ENCODE measurements around the gene NRAS.

The NRAS gene

DNA sequence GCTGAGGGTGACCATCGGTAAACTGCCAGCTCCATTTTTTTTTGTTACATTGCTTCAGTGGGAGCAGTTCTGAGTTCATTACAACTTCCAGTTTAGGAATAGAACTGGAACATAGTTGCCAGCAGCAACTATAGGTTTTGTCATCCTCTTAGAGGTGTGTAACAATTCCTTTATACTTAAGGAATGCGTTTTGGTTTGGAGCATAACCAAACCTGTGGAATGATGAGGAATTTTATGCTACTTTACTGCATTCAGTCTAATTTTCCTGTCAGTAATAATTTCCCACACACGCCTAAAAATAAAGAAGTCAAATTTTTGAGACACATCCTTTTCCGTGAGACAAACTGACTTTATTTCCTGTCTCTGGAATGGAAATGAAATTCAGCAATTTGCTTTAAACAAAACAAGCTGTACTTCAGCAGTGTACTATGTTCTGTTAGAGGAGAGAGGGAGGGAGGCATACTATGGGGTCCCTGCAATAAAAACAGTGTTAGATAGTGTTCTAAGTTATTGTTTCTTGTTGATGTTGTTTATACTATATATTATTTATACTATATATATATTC, 16.5 kb downstream of the NRAS start:
- Histone ChIP-seq H3K36me3 (ENCODE audit: control insufficient read depth, insufficient read depth, low read length, severe bottlenecking) (peaks cover 1% of the 10 kb centered on the region), H3K4me3 (ENCODE audit: low read length) (no peak overlapping the region), H3K9me3 (ENCODE audit: control insufficient read depth, low read length) (no peaks in the 10 kb centered on the region), H3K9ac (ENCODE audit: low read length) (no peak overlapping the region), H3K27me3 (replicated peaks; ENCODE audit: control insufficient read depth, insufficient read depth, low read length) (no peaks in the 10 kb centered on the region), H3K4me1 (ENCODE audit: control insufficient read depth, insufficient read depth, low read length) (peaks cover 16% of the 10 kb centered on the region)
- DNase-seq (ENCODE audit: low read depth) = peak; percentile 31

- H3K9ac ChIP-seq (ENCODE audit: low read length) = no peak overlapping the region
- H3K36me3 ChIP-seq (ENCODE audit: control insufficient read depth, insufficient read depth, low read length, severe bottlenecking) = no peaks in the 10 kb centered on the region
- H3K9me3 ChIP-seq (ENCODE audit: control insufficient read depth, low read length) = no peaks in the 10 kb centered on the region
- no peak overlapping the region for H3K4me3 ChIP-seq (ENCODE audit: low read length)
- DNase-seq (ENCODE audit: low read depth) = no peak
- no peaks in the 10 kb centered on the region for H3K27me3 ChIP-seq (replicated peaks; ENCODE audit: control insufficient read depth, insufficient read depth, low read length)
- no peaks in the 10 kb centered on the region for H3K4me1 ChIP-seq (ENCODE audit: control insufficient read depth, insufficient read depth, low read length)
Measured at GRCh38 chr1:114696810-114697209, 19.8 kb downstream of the NRAS start.

- DNase-seq (ENCODE audit: low read depth) = no peak
- Histone ChIP-seq H3K27me3 (replicated peaks; ENCODE audit: control insufficient read depth, insufficient read depth, low read length) (no peaks in the 10 kb centered on the region), H3K9me3 (ENCODE audit: control insufficient read depth, low read length) (no peaks in the 10 kb centered on the region), H3K4me1 (ENCODE audit: control insufficient read depth, insufficient read depth, low read length) (no peaks in the 10 kb centered on the region), H3K9ac (ENCODE audit: low read length) (no peak within 1 kb of the TSS), H3K36me3 (ENCODE audit: control insufficient read depth, insufficient read depth, low read length, severe bottlenecking) (no peaks in the 10 kb centered on the region), H3K4me3 (ENCODE audit: low read length) (no peak within 1 kb of the TSS)
Measured at GRCh38 chr1:114695430-114696058, 21.0 kb downstream of the NRAS start, which contains the start of gene AMPD1. Gene AMPD1 (minus strand): TSS chr1:114695546. CDS start chr1:114695471, 75 bp downstream.

DNA sequence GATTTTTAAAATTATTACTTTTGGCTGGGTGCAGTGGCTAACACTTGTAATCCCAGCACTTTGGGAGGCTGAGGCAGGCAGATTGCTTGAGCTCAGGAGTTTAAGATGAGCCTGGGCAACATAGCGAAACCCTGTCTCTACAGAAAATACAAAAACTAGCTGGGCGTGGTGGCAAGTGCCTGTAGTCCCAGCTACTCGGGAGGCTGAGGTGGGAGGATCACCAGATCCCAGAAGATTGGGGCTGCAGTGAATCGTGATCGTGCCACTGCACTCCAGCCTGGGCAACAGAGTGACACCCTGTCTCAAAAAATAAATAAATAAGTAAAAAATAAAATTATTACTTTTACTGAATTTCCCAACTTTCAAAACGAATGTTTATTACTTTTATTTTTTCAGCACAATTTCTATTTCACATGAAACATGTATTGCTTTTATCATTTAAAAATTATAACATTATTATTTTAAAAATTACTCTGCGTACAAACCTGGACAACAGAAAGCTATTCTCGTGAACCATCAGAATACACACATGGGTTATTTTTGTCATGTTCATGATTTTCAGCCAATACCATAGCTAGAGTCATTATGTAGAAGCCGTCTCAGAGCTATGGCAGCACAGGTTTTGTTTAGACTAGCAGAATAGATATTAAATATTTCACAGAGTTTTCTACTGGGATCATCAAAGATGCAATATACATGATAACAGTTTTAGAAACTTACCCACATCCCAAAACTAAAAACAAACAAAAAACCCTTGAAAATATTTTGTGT, 21.8 kb downstream of the NRAS start:
- Histone ChIP-seq H3K4me1 (ENCODE audit: control insufficient read depth, insufficient read depth, low read length) (no peaks in the 10 kb centered on the region), H3K36me3 (ENCODE audit: control insufficient read depth, insufficient read depth, low read length, severe bottlenecking) (no peaks in the 10 kb centered on the region), H3K4me3 (ENCODE audit: low read length) (no peak overlapping the region), H3K27me3 (replicated peaks; ENCODE audit: control insufficient read depth, insufficient read depth, low read length) (peaks cover 2% of the 10 kb centered on the region), H3K9me3 (ENCODE audit: control insufficient read depth, low read length) (no peaks in the 10 kb centered on the region), H3K9ac (ENCODE audit: low read length) (no peak overlapping the region)
- DNase-seq (ENCODE audit: low read depth) = no peak

DNA sequence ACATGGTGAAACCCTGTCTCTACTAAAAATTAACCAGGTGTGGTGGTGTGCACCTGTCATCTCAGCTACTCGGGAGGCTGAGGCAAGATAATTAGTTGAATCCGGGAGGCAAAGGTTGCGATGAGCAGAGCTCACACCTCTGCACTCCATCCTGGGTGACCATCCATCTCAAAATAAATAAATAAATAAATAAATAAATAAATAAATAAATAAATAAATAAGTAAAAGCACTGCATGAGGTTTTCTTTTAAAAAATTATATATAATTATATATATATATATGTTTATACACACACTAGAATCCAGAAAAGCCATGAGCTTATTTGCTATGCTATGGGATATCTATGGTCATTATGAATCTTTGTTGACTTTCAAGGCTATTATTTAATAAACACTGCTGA, 23.6 kb downstream of the NRAS start:
- DNase-seq (ENCODE audit: low read depth) = no peak
- Histone ChIP-seq H3K9ac (ENCODE audit: low read length) (no peak overlapping the region), H3K4me3 (ENCODE audit: low read length) (no peak overlapping the region), H3K4me1 (ENCODE audit: control insufficient read depth, insufficient read depth, low read length) (no peaks in the 10 kb centered on the region), H3K27me3 (replicated peaks; ENCODE audit: control insufficient read depth, insufficient read depth, low read length) (peaks cover 16% of the 10 kb centered on the region), H3K9me3 (ENCODE audit: control insufficient read depth, low read length) (no peaks in the 10 kb centered on the region), H3K36me3 (ENCODE audit: control insufficient read depth, insufficient read depth, low read length, severe bottlenecking) (no peaks in the 10 kb centered on the region)

- no peaks in the 10 kb centered on the region for H3K9me3 ChIP-seq (ENCODE audit: control insufficient read depth, low read length)
- H3K36me3 ChIP-seq (ENCODE audit: control insufficient read depth, insufficient read depth, low read length, severe bottlenecking) = no peaks in the 10 kb centered on the region
- H3K27me3 ChIP-seq (replicated peaks; ENCODE audit: control insufficient read depth, insufficient read depth, low read length) = peaks cover 27% of the 10 kb centered on the region
- DNase-seq (ENCODE audit: low read depth) = no peak
- H3K4me3 ChIP-seq (ENCODE audit: low read length) = no peak overlapping the region
- H3K9ac ChIP-seq (ENCODE audit: low read length) = no peak overlapping the region
- H3K4me1 ChIP-seq (ENCODE audit: control insufficient read depth, insufficient read depth, low read length) = no peaks in the 10 kb centered on the region
Measured at GRCh38 chr1:114691061-114691460, 25.5 kb downstream of the NRAS start.

DNA sequence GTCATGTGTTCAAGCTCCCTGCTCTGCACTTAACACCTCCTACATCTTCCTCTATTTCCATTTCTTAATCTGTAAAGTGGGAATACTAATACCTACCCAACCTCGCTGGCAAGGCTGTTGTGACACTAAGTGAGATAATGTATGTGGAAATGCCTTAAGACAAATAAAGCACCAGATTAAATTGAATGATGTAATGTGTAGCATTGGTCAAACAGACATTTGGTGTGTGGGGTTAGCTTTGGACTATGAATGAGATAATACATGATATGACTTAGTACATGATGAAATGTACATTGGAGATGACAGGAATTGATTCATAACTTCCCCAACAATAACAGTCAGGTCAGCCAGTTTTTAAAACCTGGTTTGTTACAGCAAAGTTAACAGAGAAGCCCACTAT, 26.4 kb downstream of the NRAS start:
- no peaks in the 10 kb centered on the region for H3K4me1 ChIP-seq (ENCODE audit: control insufficient read depth, insufficient read depth, low read length)
- no peaks in the 10 kb centered on the region for H3K36me3 ChIP-seq (ENCODE audit: control insufficient read depth, insufficient read depth, low read length, severe bottlenecking)
- no peaks in the 10 kb centered on the region for H3K9me3 ChIP-seq (ENCODE audit: control insufficient read depth, low read length)
- no peak for DNase-seq (ENCODE audit: low read depth)
- H3K9ac ChIP-seq (ENCODE audit: low read length) = no peak overlapping the region
- peaks cover 35% of the 10 kb centered on the region for H3K27me3 ChIP-seq (replicated peaks; ENCODE audit: control insufficient read depth, insufficient read depth, low read length)
- H3K4me3 ChIP-seq (ENCODE audit: low read length) = no peak overlapping the region

GRCh38 chr1:114688526-114688925, 28.0 kb downstream of the NRAS start:
- H3K4me3 ChIP-seq (ENCODE audit: low read length) = no peak overlapping the region
- no peak for DNase-seq (ENCODE audit: low read depth)
- no peaks in the 10 kb centered on the region for H3K36me3 ChIP-seq (ENCODE audit: control insufficient read depth, insufficient read depth, low read length, severe bottlenecking)
- no peaks in the 10 kb centered on the region for H3K4me1 ChIP-seq (ENCODE audit: control insufficient read depth, insufficient read depth, low read length)
- H3K9me3 ChIP-seq (ENCODE audit: control insufficient read depth, low read length) = no peaks in the 10 kb centered on the region
- H3K27me3 ChIP-seq (replicated peaks; ENCODE audit: control insufficient read depth, insufficient read depth, low read length) = peaks cover 42% of the 10 kb centered on the region
- no peak overlapping the region for H3K9ac ChIP-seq (ENCODE audit: low read length)

GRCh38 chr1:114685851-114686250, 30.7 kb downstream of the NRAS start:
- no peak for DNase-seq (ENCODE audit: low read depth)
- Histone ChIP-seq H3K4me3 (ENCODE audit: low read length) (no peak overlapping the region), H3K4me1 (ENCODE audit: control insufficient read depth, insufficient read depth, low read length) (no peaks in the 10 kb centered on the region), H3K9ac (ENCODE audit: low read length) (no peak overlapping the region), H3K9me3 (ENCODE audit: control insufficient read depth, low read length) (no peaks in the 10 kb centered on the region), H3K36me3 (ENCODE audit: control insufficient read depth, insufficient read depth, low read length, severe bottlenecking) (no peaks in the 10 kb centered on the region), H3K27me3 (replicated peaks; ENCODE audit: control insufficient read depth, insufficient read depth, low read length) (peaks cover 42% of the 10 kb centered on the region)

DNA sequence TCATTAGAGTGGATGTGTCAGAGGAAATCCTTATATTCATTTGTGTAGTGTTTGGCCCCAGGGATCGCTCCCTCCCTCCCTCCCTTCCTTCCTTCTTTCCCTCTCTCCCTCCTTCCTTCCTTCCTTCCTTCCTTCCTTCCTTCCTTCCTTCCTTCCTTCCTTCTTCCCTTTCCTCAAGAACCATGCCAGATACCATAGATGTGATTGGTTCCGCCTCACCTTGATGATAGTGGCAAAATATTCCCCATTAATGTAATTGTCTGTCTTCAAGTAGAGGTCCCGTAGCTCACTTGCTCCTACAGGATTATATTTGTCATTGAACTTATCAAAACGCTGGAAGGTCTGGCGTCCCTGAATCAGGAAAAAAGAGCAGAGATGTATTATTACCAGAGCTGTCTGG, 38.9 kb downstream of the NRAS start:
- DNase-seq (ENCODE audit: low read depth) = no peak
- Histone ChIP-seq H3K4me1 (ENCODE audit: control insufficient read depth, insufficient read depth, low read length) (no peaks in the 10 kb centered on the region), H3K36me3 (ENCODE audit: control insufficient read depth, insufficient read depth, low read length, severe bottlenecking) (no peaks in the 10 kb centered on the region), H3K9ac (ENCODE audit: low read length) (no peak overlapping the region), H3K27me3 (replicated peaks; ENCODE audit: control insufficient read depth, insufficient read depth, low read length) (peaks cover 5% of the 10 kb centered on the region), H3K4me3 (ENCODE audit: low read length) (no peak overlapping the region), H3K9me3 (ENCODE audit: control insufficient read depth, low read length) (no peaks in the 10 kb centered on the region)

DNA sequence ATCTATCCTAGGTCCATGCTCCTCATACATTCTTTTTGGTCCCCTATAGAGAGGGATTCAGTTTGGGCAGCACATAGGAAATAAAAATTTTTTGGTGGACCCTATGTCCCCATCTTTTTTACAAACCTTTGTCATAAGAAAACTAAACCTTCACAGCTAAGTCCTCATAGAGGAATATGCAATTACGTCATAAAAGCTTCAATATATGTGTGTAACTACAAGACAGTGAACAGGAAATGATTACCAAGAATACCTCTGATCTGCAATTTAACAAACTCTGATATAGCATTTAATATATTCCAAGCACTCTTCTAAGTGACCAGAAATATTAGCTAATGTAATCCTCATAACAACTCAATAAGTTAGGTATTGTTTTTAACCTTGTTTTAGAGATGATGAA, 40.5 kb downstream of the NRAS start:
- Histone ChIP-seq H3K9me3 (ENCODE audit: control insufficient read depth, low read length) (no peaks in the 10 kb centered on the region), H3K27me3 (replicated peaks; ENCODE audit: control insufficient read depth, insufficient read depth, low read length) (peaks cover 5% of the 10 kb centered on the region), H3K36me3 (ENCODE audit: control insufficient read depth, insufficient read depth, low read length, severe bottlenecking) (no peaks in the 10 kb centered on the region), H3K4me1 (ENCODE audit: control insufficient read depth, insufficient read depth, low read length) (no peaks in the 10 kb centered on the region), H3K9ac (ENCODE audit: low read length) (no peak overlapping the region), H3K4me3 (ENCODE audit: low read length) (no peak overlapping the region)
- no peak for DNase-seq (ENCODE audit: low read depth)

Data from adipocyte (in vitro differentiated cells).